H1 (cell line): Measurements from ENCODE around the gene RNASE7. TPM values are rescaled to one million over a fixed set of nuclear protein-coding genes. Genes with fewer than 3 reads are reported as not detected.

Experiments
- BACH1 ChIP-seq: IDR thresholded peaks from 2 replicates; pipeline ENCODE4 v1.6.1; 2012; ENCODE audit warnings: low read length, improper control_type of control experiment
- BRCA1 ChIP-seq: IDR thresholded peaks from 2 replicates; pipeline ENCODE4 v1.6.1; 2012; ENCODE audit warnings: low read depth, low read length, improper control_type of control experiment
- CHD7 ChIP-seq: fragments of 300-600 bp; sonication (generic); IDR thresholded peaks from 2 replicates; pipeline ENCODE4 v1.7.1; 2012; ENCODE audit warnings: low read length, moderate library complexity, mild to moderate bottlenecking, inconsistent platforms; ENCODE audit not compliant: insufficient replicate concordance
- KDM4A ChIP-seq: IDR thresholded peaks from one replicate; pipeline ENCODE4 v1.7.1; 2012; ENCODE audit warnings: low read depth, mild to moderate bottlenecking, moderate library complexity, low read length, inconsistent platforms; ENCODE audit not compliant: severe bottlenecking
- TEAD4 ChIP-seq: IDR thresholded peaks from 2 replicates; pipeline ENCODE4 v1.6.1; 2012; ENCODE audit warnings: low read depth, low read length, inconsistent platforms, mixed read lengths
- polyA plus RNA-seq, 7 experiments: library from polyadenylated mRNA; depleted of rRNA in 3 of 7; stranded (reverse) in 5 of 7; unstranded in 2 of 7; fragments of >200 nt in 5 of 7; fragments of 200-250 nt in 2 of 7; gene quantifications; 1 replicate in 5 of 7; 2 replicates in 1 of 7; 4 replicates in 1 of 7; pipeline versions ENCODE4 v1.2.1 to v1.2.3, GENCODE V29; 2011 to 2013; ENCODE audit warnings: missing spikeins in 2 of 7, mixed read lengths in 2 of 7
- total RNA-seq: library from RNA; stranded (reverse); fragmentation: NEBNext Ultra II Directional; extraction: Animal tissue kit (Norgen Biotek cat#: 25700); gene quantifications from 2 replicates; pipeline ENCODE4 v1.2.1, GENCODE V29; 2021

RNASE7 gene
- total and polyA plus RNA-seq, 2 of the 8 experiments (the other 6 are each of a cell fraction or from before 2014, with no cell fraction given): not detected

GRCh38 chr14:21050597-21050996, 8.4 kb downstream of the RNASE7 start (continued):
- TF ChIP-seq CHD7: no peak
- TF ChIP-seq TEAD4: no peak
- no peak for TF ChIP-seq BRCA1
- TF ChIP-seq KDM4A: no peak
- no peak for TF ChIP-seq BACH1
- TF ChIP-seq, all 59 proteins: peak for 0
